Inferior parietal cortex (tissue), 1 donor: ENCODE measurements around the gene SLC24A3.

Experiments used
- DNase-seq: peaks from one replicate; pipeline ENCODE4 v3.0.0-alpha.2; 2016; ENCODE audit errors: extremely low spot score

The SLC24A3 gene

GRCh38 chr20:19302714-19303113 lies 90.3 kb downstream of the SLC24A3 start:
- DNase-seq, result no peak

- no peak for DNase-seq
Observed at GRCh38 chr20:19304389-19304788, 91.9 kb downstream of the SLC24A3 start.

- DNase-seq, result no peak
Observed at GRCh38 chr20:19304886-19305415, 92.5 kb downstream of the SLC24A3 start.

- DNase-seq, result no peak
Observed at GRCh38 chr20:19308146-19308545, 95.7 kb downstream of the SLC24A3 start.

- DNase-seq, result no peak
Observed at GRCh38 chr20:19310541-19310940, 98.1 kb downstream of the SLC24A3 start.

GRCh38 chr20:19313342-19314069 lies 101.1 kb downstream of the SLC24A3 start:
- DNase-seq, result no peak

- DNase-seq, result no peak
Observed at GRCh38 chr20:19314621-19315020, 102.2 kb downstream of the SLC24A3 start.

GRCh38 chr20:19317237-19318069 lies 105.0 kb downstream of the SLC24A3 start:
- DNase-seq, result no peak

GRCh38 chr20:19318610-19319009 lies 106.2 kb downstream of the SLC24A3 start:
- DNase-seq, result no peak

- DNase-seq, result no peak
Observed at GRCh38 chr20:19320005-19320404, 107.6 kb downstream of the SLC24A3 start.

- DNase-seq, result no peak
Observed at GRCh38 chr20:19321176-19321575, 108.7 kb downstream of the SLC24A3 start.

- DNase-seq, result no peak
Observed at GRCh38 chr20:19322061-19322985, 109.9 kb downstream of the SLC24A3 start.

GRCh38 chr20:19327401-19327800 lies 115.0 kb downstream of the SLC24A3 start:
- no peak for DNase-seq

GRCh38 chr20:19328676-19329075 lies 116.2 kb downstream of the SLC24A3 start:
- no peak for DNase-seq

- DNase-seq, result no peak
Observed at GRCh38 chr20:19330038-19330437, 117.6 kb downstream of the SLC24A3 start.

- DNase-seq, result no peak
Observed at GRCh38 chr20:19330731-19331130, 118.3 kb downstream of the SLC24A3 start.

- DNase-seq, result no peak
Observed at GRCh38 chr20:19333563-19333962, 121.1 kb downstream of the SLC24A3 start.

- DNase-seq, result no peak
Observed at GRCh38 chr20:19335341-19335740, 122.9 kb downstream of the SLC24A3 start.

- no peak for DNase-seq
Observed at GRCh38 chr20:19335916-19336315, 123.5 kb downstream of the SLC24A3 start.

- no peak for DNase-seq
Observed at GRCh38 chr20:19336631-19337030, 124.2 kb downstream of the SLC24A3 start.

- DNase-seq, result no peak
Observed at GRCh38 chr20:19338380-19338779, 125.9 kb downstream of the SLC24A3 start.

GRCh38 chr20:19338960-19339359 lies 126.5 kb downstream of the SLC24A3 start:
- DNase-seq, result no peak
